T follicular helper cell (primary cell): Measurements from ENCODE around the gene THEMIS2.
"Not testable (repeated sequence)": the region's sequence is repeated elsewhere in the genome, so short reads cannot be mapped to it uniquely, and the experiment has no call there.

Source experiments
- DNase-seq: peaks from one replicate; pipeline ENCODE4 v3.0.0-alpha.2; 2020; ENCODE audit warnings: low read depth

The THEMIS2 gene

DNA sequence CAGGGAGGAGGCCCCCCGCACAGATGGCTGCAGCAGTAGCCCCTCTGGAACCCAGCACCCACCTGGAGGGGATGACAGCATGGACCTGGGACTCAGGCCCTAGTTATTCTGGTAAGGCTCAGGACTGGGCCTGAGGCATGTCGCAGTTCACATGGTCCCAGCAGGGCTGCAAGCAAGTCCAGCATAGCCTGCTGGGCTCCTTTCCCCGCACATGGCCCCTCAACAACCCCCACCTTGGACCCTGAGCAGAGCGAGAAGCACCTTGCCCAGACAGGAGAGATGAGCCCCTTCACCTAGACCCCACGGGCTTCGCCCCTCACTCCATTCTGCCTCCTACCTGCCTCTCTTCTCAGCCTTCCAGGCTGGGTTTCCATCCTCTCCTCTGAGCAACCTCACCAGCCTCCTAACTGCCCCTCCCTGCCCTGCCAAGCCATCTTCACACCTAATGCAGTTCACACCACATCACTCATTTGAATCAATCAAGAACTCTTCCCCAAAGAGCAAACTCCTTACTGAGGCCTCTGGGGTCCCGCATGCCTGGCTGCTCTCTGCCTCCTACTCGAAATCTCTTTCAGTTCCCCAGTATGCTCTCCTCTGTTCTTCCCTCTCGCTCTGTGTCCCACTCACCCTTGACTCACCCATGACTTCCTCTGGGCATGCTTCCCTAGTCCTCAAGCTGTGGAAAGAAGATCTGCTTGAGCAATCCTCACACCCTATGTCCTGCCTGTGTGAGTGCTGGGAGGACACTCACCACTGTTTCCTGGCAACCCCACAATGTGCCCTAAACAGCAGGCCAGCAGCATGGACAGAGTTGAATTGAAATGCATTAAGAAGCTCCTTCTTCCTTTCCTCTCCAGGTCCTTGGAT is 9.4 kb upstream of the THEMIS2 start:
- DNase-seq: no peak

DNA sequence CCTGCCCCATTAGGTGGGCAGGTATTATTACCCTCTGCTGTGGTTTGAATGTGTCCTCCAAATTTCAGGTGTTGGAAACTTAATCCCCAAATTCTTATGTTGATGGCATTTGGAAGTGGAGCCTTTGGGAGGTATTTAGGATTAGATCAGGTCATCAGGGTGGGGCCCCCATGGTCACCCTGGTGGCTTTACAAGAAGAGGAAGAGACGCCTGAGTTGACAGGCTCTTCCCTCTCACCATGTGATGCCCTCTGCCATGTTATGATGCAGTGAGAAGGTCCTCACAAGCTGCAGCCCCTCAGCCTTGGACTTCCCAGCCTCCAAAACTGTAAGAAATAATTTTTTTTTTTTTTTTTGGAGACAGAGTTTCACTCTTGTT is 8.8 kb upstream of the THEMIS2 start:
- DNase-seq: no peak

DNA sequence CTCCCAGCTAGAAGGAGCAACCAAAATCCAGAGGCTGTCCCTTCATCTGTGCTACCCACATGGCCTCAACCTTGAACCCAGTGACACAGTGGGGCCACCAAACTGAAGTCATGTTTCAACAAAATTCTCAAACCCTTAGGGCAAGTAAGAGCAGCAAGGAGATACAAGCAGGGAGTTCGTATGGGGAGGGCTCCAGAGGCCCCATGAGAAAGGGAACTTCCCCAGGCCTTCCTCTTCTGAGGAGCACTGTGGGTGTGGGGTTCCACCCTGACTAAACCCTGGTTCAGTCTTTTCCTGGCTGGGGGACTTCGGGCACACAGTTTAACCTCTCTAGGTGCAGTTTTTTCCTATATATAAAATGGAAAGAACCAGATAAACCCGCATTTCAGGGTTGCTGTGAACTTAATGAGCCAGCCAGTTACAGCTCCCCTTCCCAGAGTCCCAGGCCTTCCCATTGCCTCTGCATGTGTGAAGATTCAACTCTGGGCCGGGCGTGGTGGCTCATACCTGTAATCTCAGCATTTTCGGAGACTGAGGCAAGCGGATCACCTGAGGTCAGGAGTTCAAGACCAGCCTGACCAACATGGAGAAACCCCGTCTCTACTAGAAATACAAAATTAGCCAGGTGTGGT is 8.0 kb upstream of the THEMIS2 start:
- no peak for DNase-seq

DNA sequence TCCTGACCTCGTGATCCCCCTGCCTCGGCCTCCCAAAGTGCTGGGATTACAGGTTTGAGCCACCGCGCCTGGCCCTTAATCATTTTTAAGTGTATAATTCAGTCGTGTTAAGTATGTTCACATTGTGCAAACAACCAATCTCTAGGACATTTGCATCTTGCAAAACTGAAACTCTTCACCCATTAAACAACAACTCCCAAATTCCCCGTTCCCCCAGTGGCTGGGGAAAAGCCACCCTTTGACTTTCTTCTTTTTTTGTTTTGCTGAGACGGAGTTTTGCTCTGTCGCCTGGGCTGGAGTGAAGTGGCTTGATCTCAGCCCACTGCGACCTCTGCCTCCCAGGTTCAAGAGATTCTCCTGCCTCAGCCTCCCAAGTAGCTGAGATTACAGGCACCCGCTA is 6.5 kb upstream of the THEMIS2 start:
- DNase-seq: no peak

DNA sequence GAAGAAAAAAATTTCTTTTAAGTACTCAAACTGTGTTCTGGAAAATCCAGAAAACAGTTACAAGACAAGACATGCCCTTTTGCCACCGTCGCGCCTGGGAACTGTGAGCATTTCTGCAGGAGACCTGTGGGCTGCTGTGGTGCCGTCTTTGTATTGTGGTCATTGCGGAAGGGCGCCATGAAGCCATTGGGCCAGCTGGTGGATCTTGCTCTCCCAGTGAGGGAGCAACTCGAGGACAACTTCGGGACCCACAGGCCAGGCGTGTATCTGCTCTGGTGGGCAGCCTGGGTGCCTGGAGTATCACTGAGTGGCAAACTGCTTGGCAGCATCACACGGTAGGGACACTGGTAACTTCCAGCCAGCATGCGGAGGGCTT is 3.8 kb upstream of the THEMIS2 start:
- DNase-seq: no peak

DNA sequence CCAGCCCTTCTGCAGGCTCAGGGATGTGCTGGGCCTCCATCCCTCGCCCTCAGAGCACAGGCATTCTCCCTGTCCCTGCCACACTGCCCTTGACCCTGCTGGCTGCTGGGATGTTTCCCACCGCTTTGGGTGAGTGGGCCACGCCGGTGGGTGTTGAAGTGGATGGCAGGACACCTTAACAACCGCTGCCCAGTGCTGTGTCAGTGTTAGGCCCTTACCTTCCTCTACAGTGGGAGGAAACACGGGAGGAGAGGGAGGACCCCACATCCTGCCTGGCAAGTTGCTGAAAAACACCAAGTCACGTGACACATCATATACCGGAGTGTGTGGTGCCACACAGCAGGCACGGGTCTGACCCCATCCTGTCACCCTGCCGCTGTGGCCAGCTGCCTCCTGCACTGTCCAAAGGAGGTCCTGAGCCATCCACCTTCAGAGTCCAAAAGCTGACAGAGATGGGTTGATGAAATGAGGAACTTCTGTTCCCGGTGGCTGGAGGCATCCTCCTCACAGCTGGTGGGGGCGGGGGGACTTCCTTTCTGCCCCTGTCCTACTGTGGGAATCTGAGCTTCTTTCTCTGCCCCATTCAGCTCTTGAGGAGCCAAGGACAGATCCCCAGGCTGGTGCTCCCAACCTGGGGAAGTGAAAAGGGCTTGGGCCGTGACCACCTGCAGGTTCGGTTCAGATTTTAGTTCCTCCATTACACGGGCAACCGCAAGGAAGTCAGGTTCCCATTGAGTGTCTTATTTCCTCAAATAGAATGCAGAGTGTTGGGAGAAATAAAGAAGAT is 3.2 kb upstream of the THEMIS2 start:
- peak; percentile 42 for DNase-seq

DNA sequence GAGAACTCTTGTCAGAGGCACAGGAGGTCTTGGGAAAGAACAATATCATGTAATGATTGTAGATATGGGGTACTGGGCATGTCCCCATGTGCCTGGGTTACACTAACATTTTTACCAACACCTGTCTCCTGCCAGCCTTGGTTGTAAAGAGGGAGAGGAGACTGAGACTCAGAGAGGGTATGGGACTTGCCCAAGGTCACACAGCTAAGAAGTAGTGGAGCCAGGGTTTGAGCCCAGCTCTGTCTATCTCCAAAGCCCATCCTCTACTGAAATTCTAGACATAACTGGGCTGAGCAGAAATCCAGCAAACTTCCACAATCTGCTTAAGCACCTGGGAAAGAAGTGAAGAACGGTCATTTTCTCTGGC is 2.6 kb upstream of the THEMIS2 start:
- no peak for DNase-seq

DNA sequence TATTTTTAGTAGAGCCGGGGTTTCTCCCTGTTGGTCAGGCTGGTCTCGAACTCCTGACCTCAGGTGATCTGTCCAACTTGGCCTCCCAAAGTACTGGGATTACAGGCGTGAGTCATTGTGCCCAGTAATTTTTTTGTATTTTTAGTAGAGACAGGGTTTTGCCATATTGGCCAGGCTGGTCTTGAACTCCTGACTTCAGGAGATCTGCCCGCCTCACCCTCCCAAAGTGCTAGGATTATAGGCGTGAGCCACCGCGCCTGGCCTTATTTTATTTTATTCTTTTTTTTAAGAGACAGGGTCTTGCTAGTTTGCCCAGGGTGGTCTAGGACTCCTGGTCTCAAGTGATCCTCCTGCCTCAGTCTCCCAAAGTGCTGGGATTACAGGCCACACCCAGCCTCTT is 1.3 kb upstream of the THEMIS2 start:
- not testable (repeated sequence) for DNase-seq

DNA sequence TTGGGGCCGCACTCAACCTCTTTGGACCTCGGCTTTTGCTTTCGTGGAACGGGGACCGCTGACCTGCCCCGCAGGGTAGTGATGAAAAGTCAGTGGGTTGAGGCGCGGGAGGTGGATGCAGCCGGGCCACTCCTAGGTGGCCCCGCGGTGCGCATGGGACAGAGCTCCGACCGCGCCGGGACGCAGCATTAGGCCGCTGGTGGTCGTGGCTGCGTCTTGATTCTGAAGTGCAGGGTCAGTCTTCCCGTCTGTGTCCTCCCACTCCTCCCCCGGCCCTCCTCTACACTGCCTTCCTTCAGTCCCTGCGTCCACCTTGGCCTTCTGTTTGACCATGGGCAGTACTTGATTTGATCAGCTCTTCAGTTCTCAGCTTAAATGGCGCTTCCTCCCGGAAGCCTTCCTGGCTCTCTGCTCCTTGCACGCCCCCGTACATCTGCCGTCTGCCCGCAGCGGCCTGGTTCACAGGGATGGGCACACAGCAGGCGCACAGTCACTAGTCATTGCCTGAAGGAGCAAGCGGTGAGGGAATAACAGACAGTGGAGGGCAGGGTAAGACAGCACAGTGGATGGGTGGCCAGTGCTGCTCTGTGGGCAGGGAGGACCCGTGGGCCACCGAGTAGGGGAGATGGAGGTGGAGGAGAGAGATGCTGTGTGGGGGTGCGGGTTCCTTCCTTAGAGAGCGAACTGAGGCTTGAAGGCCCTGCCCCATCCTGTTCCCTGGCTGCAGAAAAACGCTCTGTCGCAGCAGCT is 633 bp downstream of the THEMIS2 start:
- DNase-seq: no peak

DNA sequence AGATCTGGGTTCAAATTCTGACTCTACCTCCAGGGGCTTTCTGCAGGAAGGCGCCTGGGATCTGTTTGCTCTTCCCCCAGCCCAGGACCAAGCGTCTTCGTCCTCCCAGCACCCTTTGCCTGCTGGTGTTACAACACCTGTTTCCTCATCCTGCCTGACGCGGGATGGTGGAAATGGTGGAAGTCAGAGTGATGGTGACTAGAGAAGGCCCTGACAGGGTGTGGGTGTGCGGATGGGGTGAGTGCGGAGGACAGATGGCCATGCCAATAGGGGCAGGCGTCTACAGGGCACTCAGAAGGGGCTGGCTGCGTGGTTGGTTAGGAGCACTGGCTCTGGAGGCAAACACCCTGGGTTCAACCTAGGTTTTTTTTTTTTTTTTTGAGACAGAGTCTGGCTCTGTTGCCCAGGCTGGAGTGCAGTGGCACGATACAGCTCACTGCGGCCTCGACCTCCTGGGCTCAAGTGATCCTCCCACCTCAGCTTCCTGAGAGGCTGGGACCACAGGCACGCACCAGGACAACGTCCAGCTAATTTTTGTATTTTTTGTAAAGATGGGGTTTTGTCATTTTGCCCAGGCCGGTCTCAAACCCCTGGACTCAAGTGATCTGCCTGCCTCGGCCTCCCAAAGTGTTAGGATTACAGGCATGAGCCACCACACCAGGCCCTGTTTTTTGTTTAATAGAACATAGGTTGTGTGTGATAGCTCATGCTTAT is 1.5 kb downstream of the THEMIS2 start:
- no peak for DNase-seq

DNA sequence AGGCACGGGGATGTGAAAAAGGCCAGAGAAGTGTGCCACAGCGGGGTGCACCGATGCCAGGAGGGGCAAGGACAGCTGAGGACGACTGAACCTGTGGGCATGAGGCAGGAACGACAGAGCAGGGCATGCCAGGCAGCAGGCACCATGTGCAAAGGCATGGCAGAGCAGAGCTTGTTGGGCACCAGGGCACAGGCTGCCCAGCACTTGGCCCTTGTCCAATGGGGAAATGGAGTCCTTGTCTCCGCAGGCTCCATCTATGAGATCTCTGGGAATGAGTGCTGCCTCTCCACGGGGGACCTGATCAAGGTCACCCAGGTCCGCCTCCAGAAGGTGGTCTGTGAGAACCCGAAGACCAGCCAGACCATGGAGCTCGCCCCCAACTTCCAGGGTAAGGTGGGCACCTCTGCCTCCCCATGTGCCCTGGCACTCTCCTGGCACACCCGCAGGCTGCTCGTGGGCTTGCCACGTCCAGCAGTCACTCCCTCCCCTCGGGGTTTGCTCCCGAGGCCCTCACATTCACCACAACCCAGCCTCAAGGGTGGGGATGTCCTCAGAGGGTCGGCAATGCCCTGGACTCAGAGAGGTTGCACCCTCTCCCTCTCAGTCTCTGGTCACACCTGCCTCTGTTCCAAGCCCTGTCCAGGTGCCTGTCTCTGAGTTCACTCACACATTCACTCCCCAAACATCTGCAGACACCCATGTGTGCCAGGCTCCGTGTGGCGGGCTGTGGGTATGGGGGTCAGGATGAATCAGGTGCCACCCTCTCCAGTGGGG is 4.2 kb downstream of the THEMIS2 start:
- DNase-seq: no peak

DNA sequence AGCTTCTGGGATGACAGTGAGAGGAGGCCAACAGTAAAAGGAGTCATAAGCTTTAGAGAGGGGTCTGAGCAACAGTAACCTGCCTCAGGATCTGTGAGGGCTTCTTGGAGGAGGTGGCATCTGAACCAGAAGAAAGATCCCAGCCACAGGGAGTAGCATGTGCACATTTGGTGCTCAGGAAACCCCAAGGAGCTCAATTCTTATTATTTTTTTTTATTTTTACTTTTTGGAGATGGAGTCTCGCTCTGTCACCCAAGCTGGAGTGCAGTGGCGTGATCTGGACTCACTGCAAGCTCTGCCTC is 4.7 kb downstream of the THEMIS2 start:
- DNase-seq: no peak

DNA sequence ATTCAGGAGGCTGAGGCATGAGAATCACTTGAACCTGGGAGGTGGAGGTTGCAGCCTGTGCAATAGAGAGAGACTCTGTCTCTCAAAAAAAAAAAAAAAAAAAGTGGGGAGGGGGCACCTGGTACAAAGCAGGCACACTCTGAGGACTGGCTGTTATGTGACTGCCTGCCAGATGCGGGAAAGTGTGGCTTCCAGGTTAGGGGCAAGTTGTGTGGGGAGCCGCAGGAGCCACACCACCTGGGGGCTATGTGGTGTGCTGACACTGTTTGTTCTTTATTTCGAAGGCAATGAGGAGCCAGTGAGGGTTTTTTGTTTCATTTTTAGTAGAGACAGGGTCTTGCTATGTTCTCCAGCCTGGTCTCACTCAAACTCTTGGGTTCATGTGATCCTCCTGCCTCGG is 5.7 kb downstream of the THEMIS2 start:
- DNase-seq: no peak

DNA sequence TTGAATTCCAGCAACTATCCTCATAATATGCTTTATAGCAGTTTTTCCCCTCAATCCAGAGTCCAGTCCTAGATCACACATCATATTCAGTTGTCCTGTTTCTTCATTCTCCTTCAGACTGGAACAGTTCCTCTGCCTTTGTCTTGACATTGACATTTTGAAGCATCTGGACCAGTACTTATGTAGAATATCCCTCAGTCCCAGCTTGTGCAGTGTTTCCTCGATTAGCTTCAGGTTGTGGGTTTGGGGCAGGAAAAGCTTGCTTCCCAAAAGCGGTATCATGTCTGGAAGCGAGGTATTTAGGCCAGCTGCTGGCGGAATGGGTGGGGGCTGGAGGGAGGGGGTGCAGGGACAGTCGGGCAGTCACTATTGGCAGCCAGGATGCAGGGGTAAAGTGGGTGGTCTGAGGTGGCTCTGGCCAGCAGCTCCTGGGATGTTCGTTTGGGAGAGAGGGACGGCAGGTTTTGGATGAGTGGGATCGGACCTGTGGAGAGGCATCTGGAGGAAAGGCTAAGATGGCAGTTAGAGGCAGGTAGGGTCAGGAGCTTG is 6.5 kb downstream of the THEMIS2 start:
- no peak for DNase-seq

DNA sequence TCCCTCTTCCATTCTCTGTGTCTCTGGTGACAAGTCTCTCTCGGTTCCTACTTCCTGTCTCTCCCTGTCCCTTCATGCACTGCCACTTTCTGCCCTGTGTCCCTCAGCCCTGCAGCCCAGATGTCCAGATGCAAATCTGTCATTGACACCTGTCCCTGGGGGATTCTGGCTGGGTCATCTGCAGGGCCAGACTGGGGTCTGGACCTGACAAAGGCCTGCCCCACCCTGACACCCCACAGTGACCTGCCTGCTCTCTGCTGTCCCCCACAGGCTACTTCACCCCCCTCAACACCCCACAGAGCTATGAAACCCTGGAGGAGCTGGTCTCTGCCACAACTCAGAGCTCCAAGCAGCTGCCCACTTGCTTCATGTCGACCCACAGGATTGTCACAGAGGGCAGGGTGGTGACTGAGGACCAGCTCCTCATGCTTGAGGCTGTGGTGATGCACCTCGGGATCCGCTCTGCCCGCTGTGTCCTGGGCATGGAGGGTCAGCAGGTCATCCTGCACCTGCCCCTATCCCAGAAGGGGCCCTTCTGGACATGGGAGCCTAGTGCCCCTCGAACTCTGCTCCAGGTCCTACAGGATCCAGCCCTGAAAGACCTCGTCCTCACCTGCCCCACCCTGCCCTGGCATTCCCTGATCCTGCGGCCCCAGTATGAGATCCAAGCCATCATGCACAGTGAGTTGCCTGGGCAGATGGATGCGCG is 7.2 kb downstream of the THEMIS2 start:
- DNase-seq: no peak

DNA sequence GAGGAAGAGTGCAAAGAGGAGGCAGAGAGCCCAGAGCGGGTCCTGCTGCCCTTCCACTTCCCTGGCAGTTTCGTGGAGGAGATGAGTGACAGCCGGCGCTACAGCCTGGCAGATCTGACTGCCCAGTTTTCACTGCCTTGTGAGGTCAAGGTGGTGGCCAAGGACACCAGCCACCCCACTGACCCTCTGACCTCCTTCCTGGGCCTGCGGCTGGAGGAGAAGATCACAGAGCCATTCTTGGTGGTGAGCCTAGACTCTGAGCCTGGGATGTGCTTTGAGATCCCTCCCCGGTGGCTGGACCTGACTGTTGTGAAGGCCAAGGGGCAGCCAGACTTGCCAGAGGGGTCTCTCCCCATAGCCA is 10.2 kb downstream of the THEMIS2 start:
- DNase-seq: no peak

DNA sequence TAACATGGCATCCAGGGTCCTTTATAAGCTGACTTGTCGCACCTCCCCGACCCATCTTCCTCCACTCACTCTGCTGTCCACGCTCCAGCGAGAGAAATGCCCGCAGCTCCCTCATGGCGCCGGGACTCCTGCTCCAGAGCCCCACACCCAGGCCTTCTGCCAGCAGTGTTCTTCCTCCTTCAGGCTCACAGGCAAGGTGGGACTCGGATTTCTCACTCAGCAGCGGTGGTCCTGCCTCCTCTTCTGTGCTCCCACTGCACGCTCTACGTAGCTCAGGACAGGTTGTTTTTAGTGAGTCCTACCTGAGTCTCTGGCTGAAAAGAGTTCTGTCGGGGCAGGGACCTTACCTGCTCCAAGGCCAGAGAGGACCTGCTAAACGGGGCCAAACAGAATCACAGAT is 11.2 kb downstream of the THEMIS2 start:
- no peak for DNase-seq

DNA sequence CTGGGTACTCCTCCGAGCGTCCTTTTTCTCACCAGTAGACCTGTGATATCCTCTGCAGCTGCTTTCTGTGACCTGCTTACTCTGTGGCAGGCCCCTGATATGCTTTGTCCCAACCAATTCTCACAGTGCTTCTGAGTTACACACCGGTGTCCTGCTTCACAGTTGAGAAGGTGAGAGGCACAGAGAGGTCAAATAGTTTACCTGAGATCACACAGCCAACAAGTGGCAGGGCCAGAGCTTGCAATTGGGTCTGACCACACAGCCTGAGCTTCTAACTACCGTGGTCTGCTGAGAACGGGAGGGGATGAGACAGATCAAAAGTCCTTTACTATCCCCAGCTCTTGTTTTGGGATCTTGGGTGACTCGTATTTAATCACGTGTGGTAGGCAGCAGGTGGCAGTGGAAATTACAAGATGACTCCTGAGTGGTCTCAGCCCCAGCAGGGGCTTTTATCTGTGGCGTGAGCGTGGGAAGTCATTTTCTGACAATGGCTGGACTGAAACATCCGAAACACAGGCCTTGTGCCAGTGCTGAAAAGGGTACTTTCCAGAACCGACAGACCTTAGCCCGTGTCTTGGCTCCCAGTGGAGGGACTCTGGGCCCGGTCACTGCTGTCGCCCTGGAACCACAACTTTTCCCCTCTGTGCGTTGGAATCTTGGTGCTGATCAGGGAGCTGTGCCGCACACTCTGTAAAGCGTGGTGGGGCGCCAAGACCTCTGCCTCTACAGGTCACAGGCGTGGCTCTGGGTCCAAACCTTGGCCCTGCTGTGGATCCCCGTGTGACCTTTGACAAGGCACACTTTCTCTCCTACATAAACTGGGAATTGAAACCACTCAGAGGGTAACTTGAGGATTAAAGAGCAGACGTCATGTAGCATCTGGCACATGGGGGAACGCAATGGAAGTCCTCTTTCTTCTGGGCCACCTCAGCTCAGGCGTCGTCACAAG is 11.9 kb downstream of the THEMIS2 start:
- DNase-seq: no peak

DNA sequence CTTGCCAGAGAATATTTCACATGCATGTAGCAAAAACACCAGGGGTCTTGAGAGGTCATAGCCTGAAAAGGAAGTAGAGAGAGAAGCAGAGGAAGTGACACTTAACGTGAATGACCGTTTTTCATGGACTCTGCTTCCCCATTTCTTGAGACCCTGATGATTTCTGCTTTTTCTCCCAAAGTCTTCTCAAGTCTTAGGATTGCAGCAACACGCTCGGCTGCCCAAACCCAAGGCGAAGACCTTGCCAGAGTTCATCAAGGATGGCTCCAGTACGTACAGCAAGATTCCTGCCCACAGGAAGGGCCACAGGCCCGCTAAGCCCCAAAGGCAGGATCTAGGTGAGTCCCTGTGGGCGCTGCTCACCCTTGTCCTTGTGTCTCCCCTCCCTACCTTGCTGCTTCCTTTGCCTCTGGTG is 12.8 kb downstream of the THEMIS2 start:
- DNase-seq: no peak
